Right forelimb (tissue), 1 donor: ENCODE results near the gene CEACAM6.

Experiments used
- DNase-seq: peaks from one replicate; pipeline ENCODE4 v3.0.0-alpha.2; 2018

Gene CEACAM6

GRCh38 chr19:41801031-41801430, 45.7 kb downstream of the CEACAM6 start:
- DNase-seq, result no peak

- no peak for DNase-seq
These were observed 46.5 kb downstream of the CEACAM6 start for GRCh38 chr19:41801792-41802211.

- no peak for DNase-seq
These were observed 47.4 kb downstream of the CEACAM6 start for GRCh38 chr19:41802770-41803169.

- no peak for DNase-seq
These were observed 49.0 kb downstream of the CEACAM6 start for GRCh38 chr19:41804336-41804735.

GRCh38 chr19:41807176-41807575, 51.8 kb downstream of the CEACAM6 start:
- no peak for DNase-seq

GRCh38 chr19:41808663-41809566, 53.6 kb downstream of the CEACAM6 start:
- no peak for DNase-seq

GRCh38 chr19:41810301-41810700, 55.0 kb downstream of the CEACAM6 start:
- DNase-seq, result no peak

- no peak for DNase-seq
These were observed 55.7 kb downstream of the CEACAM6 start for GRCh38 chr19:41811036-41811435.

- no peak for DNase-seq
These were observed 56.7 kb downstream of the CEACAM6 start for GRCh38 chr19:41811981-41812380.

- no peak for DNase-seq
These were observed 58.6 kb downstream of the CEACAM6 start for GRCh38 chr19:41813911-41814310.

- DNase-seq, result no peak
These were observed 60.0 kb downstream of the CEACAM6 start for GRCh38 chr19:41815301-41815700.

- DNase-seq, result no peak
These were observed 61.4 kb downstream of the CEACAM6 start for GRCh38 chr19:41816761-41817160.

- DNase-seq, result no peak
These were observed 65.8 kb downstream of the CEACAM6 start for GRCh38 chr19:41821003-41821735.
